HPDE6-E6E7 (cell line): ENCODE data around the gene ID1.
"Not testable (repeated sequence)": the region's sequence is repeated elsewhere in the genome, so short reads cannot be mapped to it uniquely, and the experiment has no call there.

Experiments used
- DNase-seq: peaks from one replicate; pipeline ENCODE4 v3.0.0; 2011; ENCODE audit warnings: missing footprints; ENCODE audit errors: extremely low spot score

The ID1 gene

GRCh38 chr20:31638317-31638716, 33.2 kb downstream of the ID1 start:
- no peak for DNase-seq

- DNase-seq = no peak
These were observed 33.7 kb downstream of the ID1 start for GRCh38 chr20:31638816-31639215.

- DNase-seq = no peak
These were observed 35.2 kb downstream of the ID1 start for GRCh38 chr20:31640259-31640658.

- no peak for DNase-seq
These were observed 36.3 kb downstream of the ID1 start for GRCh38 chr20:31641391-31641790.

GRCh38 chr20:31642837-31643236, 37.7 kb downstream of the ID1 start:
- no peak for DNase-seq

- no peak for DNase-seq
These were observed 38.4 kb downstream of the ID1 start for GRCh38 chr20:31643522-31643921.

GRCh38 chr20:31644701-31645100, 39.6 kb downstream of the ID1 start:
- no peak for DNase-seq

- DNase-seq = not testable (repeated sequence)
These were observed 43.0 kb downstream of the ID1 start for GRCh38 chr20:31648104-31648503.

- DNase-seq = no peak
These were observed 47.9 kb downstream of the ID1 start for GRCh38 chr20:31652917-31653396.

GRCh38 chr20:31653561-31653960, 48.5 kb downstream of the ID1 start:
- no peak for DNase-seq

GRCh38 chr20:31654534-31654933, 49.4 kb downstream of the ID1 start:
- DNase-seq = no peak
